HG02870 (cell line): ENCODE results near the gene WASF3.

Experiments used
- ATAC-seq: cut with Tn5 transposase; IDR thresholded peaks from one replicate; pipeline ENCODE4 v1.9.1; 2021; ENCODE audit warnings: mild to moderate bottlenecking, moderate library complexity; ENCODE audit not compliant: unreplicated experiment

The WASF3 gene

DNA sequence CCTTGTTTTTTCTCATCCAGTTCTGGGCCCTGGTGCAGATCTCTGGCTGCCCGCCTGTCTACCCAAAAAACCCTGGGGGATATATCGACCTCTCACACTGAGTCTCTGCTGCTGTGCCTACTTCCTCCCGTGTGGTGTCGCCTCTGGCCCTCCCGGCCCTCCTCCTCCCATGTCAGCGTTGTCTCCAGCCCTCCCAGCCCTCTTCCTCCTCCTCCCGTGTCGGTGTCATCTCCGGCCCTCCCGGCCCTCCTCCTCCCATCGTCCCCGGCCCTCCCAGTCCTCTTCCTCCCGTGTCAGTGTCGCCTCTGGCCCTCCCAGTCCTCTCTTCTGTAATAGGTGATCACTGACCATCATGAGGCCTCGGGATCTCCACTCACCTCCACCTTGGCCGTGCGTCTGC lies 121.3 kb downstream of the WASF3 start:
- no peak for ATAC-seq

DNA sequence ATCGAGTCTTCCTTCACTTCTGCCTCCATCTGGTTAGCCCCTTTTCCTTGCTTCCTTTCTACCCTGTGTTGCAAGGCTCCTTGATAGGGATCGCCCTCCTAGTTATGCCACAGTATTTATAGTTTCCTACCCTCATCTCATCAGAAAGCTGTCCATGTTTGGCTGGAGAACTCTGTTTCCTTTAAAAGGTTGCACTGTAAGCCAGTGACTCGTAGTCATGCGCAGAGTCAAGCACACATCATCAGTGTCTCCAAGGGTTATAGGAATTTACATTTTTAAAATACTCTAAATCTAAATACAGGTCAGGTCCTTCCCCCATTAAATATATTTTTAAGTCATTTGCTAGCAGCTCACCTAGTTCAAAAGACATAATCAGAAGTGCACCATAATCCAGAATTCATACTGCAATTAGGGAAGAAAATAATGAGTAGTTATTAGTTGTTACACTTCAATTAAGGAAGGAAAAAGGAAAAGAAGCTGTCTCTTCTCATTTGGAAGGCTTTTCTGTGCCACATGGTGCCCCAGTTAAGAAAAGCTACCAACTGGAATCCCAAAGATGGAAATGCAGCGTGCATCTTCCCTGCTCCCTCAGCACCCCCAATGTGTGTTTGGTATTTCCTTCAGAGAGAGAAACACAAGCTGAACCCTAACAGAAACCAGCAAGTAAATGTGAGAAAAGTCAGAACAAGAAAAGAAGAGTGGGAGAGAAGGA lies 122.1 kb downstream of the WASF3 start:
- no peak for ATAC-seq

DNA sequence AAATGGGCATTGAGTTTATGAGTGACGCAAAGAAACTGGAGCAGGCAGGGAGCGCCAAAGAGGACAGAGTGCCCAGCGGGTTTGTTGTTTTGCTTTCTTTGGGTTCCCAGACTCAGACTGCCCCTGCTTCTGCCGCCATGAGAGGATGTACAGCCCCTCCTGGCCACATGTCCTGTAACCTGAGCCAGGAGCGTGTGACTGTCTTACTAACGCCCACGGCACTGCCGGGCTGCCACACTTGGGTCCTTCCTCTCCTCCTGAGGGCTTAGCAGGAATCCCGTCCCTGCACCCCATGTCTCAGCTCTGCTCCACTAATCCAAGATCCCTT lies 122.6 kb downstream of the WASF3 start:
- no peak for ATAC-seq

DNA sequence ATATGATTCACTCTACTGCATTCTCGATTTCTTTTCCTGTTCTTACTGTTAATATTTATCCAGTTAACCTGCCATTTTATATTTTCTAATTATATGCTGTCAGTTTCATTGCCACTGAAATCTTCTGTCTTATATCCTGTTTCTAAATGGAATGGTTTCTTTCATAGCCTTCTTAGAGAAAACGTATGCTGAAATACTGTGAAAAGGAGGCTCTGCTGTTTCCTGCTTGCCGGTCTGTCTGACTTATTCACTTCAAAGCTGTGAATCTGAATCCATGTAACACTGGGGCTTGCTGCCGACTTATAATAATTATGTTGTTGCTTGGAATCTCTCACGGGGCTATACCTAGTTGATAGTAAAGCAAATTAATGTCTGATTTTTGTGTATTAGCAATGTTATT lies 123.1 kb downstream of the WASF3 start:
- no peak for ATAC-seq

DNA sequence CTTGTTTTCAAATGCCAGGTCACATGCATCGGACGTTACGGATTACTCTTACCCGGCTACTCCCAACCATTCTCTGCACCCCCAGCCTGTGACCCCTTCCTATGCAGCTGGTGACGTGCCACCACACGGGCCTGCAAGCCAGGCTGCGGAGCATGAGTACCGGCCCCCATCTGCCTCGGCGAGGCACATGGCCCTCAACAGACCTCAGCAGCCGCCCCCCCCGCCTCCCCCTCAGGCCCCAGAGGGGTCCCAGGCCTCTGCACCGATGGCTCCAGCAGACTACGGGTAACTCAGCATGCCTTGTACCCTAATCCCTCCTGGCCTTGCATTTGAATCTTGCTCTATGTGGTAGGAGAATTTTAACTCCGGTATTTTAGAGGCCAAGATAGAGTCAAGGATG lies 123.6 kb downstream of the WASF3 start:
- ATAC-seq: no peak

DNA sequence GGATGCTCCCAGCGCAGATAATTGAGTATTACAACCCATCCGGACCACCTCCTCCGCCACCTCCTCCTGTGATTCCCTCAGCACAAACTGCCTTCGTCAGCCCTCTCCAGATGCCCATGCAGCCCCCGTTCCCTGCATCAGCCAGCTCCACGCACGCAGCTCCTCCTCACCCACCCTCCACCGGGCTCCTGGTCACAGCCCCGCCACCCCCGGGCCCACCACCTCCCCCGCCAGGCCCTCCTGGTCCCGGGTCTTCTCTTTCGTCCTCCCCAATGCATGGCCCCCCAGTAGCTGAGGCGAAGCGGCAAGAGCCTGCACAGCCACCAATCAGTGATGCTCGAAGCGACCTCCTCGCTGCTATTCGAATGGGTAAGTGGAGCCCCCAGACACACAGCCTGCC lies 125.1 kb downstream of the WASF3 start:
- ATAC-seq: no peak

DNA sequence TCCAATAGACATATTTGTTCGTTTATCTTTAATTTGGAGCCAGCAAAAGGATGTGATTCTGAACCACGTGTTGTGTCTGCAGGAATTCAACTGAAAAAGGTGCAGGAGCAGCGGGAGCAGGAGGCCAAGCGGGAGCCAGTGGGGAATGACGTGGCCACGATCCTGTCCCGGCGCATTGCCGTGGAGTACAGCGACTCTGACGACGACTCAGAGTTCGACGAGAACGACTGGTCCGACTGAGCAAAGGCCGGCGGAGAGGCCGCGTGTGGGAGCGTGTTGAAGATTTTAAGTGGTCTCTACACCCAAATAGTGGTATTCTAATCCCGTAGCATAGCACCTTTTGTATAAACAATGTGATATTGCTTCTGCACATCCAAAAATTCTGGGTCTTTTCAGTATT lies 128.1 kb downstream of the WASF3 start:
- ATAC-seq: no peak

DNA sequence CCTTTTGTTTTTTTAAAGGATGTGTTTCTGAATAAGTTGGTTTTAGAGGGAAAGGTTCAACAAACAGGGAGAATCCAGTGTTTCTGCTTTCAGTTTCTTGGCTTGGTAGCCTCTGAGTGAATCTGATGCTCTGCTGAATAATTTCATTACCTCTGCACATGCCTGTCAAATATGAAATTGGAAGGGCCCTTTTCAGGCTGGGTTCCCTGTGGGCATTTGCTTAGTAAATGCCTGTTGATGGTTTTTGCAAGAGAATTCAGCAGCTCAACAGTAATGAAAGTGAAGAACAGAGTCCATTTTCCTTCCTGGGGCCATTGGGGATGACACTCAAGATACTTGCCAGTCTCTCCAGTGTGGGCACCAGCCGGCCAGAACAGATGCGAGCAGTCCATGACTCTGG lies 128.8 kb downstream of the WASF3 start:
- ATAC-seq: no peak

DNA sequence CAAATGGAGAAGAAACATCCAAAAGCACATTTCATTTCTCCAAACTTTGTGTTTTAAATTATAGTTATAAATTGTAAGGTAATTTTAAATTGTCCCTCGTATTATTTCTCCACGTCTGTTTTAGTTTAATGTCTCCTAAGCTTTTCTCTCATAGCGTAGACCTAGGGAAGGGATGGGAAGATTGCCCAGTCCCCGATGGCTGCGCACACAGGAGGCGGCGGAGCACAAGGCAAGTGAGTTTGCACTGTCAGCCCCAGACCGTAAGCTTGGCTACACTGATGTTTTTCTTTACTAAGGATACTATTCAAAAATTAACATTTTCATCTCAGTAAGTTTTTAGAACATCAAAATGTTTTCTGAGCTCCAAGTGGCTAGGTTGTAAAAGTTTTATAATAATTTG lies 130.8 kb downstream of the WASF3 start:
- no peak for ATAC-seq

DNA sequence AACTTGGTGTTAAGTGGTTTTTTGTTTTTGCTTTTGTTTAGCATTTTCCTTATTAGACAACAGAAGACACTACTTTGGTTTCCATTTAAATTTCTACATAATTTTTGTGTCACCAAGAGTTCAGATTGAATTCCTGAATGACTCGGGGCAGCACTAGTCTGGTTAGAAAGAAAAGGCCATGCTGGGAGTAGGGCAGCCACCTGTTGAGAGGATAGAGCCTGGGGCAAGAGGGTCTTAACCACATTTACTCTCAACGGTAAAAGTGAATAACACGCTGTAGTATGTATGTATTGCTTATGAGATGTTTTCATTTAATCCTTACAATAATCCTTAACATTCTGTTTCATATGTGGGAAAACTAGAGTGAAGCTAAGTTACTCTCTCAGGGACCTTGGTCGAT lies 131.5 kb downstream of the WASF3 start:
- ATAC-seq: no peak

DNA sequence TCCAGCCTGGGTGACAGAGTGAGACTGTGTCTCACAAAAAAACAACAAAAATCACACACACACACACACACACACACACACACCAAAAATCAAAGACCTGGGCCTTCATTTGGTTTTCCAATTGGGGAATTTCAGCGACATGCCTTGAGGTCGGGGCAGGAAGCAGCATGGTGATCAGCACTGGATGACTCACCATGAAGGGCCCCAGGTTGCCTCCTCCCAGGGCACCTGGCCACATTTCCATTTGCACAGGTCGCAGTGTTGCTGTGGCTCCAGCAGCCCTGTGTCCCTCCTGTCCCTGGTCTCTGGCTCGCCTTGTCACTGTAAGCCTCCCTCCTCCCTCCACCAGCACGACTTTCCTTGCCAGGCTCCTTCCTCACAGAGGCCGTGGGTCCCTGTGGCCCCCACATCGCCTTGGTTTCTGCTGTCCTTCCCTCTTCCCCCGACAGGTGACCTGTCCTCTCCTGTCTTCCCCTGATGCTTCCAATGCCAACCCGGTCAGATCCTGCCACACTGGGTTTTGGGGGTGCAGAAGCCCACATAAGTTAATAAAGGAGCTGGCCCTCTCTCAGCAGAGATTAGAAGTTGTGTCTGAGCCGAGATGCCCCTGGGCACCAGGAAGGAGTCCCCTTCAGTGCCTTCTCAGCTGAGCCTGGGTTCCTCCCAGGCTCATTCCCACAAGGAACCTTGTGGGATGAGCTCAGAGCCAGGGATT lies 136.4 kb downstream of the WASF3 start:
- ATAC-seq: no peak

DNA sequence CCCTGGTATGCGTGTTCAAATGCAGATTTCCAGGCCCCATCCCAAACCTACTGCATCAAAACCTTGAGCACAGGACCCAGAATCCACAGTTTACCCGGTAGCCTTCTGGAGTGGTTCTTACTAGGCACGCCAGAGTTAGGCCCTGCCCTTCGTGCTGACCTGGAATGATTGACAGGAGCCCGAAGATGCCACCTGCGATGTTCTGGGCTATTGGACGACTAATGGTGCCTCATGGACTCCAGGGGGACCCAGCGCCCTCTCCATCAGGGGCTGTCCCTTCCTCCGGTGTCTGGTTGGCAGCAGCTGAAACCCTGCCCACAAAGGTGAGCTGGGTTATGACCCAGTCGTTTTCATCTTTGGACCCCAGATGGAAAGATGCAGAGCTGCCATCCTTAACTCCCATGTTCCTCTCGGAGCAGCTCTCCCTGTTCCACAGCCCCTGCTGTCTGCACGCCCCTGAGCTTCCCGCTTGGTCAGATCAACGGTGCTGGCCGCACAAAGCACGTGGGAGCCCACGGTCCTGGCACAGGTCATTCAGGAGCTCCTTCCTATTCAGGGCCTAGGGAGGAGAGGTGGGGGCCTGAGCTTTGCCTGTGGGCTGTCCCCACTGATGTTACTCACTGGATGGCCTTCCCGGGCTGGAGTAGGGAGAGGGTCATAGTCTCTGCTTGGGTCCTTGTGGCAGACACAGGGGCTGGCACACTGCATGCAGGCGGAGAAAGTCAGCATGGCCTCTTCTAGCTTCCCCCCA lies 137.3 kb downstream of the WASF3 start:
- no peak for ATAC-seq

DNA sequence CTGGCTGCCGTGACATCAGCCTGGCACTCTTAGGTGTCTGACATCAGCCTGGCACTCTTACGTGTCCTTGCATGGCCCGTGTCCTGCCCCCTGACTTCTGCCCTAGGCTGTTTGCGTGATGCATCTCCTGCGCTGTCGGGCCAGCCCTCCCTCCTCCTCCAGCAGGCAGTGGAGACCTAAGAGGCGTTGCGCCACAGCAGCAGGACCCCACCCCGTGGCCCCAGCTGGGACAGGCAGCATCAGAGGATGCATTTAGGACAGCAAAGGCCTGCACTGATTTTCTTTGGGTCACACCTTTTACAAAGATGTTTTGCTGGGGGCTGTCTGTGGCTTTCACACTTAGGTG lies 137.8 kb downstream of the WASF3 start:
- no peak for ATAC-seq

DNA sequence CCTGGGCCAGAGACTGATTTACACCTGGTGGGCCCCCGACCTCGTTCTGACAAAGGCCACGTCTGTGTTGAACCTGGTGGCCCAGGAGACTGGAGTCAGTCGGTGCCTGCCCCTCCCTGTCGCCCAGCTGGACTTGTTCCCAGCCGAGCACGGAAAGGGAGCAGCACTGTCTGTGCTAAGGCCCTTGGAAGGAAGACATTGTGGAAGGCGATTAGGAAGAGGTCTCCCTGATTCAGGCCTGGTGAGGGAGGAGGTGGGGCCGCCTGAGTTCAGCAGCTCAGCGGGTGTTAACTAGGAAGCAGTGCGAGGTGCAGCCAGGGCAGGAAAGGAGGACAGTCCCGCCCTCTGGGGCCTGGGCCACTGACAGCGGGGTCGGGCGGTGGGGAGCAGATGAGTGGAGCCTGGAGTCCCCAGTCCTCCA lies 138.4 kb downstream of the WASF3 start:
- ATAC-seq: no peak

DNA sequence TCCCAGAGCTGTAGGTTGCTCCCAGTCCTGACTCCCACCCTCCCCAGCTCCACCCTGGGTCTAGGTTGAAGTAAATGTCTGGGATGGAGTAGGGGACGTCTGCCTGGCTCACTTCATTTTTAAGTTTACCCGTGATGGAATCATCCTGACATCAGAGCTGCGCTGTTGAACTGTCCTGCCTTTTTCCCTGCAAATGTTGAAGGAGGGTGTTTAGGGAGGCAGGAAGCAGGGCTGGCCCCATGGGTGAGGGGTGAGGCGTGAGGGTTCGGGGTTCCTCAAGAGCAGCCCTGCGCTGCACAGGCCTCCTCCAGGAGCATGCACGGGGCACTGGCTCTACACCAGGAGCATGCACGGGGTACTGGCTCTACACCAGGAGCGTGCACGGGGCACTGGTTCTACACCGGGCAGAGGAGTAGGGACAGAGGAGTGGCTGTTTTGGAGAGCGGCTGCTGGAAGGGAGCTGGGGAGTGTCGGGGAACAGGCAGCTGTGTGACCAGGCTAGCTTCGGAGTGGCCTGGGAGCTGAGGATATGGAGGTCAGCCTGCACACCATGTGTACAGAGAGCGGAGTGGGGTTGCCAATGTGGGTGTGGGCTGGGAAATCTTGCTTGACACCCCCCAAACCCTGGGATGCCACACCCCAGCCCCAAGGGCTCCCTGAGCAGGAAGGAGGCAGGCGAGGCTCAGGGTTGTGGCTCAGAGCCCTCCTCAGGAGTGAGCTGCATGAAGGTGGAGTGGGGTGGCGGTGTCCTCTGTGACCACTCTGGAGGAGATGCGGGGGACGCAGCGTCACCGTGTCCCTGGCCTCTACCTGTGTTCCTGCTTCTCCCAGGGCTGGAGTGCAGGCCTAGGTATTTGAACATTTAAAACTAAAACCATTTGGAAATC lies 139.8 kb downstream of the WASF3 start:
- no peak for ATAC-seq

DNA sequence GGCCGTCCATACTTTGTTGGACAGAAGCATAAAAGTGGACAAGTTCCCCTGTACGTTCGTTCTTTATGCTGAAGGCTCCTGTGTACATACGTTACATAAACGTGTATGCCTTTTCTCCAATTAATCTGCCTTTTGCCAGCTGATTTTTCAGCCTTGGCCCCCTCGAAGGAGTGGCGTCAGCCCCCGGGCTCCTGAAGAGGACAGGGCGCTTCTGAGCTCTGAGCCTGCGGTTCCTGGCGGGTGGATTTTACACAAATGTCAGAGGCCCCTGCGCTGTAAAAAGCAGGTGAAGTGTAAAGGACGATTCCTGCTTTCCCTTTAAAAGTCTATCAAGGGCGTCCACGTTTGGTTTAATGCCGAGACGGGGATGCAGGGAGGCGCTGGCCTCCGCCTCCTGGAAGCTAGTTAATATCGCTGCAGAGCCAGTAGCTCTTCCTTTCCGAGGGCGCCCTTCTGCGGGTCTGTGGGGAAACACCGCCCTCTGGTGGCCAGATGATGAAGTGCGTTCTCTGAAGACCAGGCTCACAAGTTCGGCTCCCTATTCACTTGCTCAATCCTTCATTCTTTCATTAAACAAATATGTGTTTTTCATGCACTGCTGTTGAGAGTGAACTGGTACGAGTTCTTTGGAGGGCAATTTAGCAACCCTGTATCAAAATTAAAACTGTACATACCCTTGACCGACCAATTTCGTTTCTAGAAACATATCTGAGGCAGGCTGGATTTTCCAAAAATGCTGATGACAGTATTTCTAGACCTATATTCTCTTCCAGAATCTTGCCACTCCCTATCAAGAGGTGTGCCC lies 141.1 kb downstream of the WASF3 start:
- ATAC-seq: no peak

DNA sequence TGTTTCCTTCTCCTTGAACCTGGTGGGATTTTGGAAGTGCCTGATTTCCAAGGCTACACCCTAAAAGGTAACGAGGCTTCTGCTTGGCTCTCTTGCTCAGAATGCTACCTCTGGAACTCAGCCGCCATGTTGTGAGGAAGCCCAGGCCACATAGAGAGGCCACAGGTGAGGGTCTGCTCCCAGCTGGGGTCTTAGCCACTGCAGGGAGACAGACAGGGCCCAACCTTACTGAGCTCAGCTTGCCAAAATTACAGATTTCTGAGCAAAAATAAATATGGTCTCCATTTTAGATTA lies 141.7 kb downstream of the WASF3 start:
- no peak for ATAC-seq

DNA sequence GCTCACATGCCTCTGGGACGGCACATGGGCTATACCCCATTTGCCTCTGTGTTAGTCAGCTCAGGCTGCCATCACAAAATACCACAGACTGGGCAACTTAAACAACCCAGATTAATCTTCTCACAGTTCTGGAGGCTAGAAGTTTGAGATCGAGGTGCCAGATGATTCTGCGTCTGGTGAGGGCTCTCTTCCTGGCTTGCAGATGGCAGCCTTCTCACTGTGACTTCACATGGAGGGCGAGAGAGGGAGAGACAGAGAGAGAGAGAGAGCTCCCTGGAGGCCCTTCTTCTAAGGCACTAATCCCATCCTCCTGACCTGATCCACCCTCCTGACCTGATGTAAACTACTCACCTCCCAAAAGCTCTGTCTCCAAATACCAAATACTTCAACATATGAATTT lies 148.1 kb downstream of the WASF3 start:
- no peak for ATAC-seq

DNA sequence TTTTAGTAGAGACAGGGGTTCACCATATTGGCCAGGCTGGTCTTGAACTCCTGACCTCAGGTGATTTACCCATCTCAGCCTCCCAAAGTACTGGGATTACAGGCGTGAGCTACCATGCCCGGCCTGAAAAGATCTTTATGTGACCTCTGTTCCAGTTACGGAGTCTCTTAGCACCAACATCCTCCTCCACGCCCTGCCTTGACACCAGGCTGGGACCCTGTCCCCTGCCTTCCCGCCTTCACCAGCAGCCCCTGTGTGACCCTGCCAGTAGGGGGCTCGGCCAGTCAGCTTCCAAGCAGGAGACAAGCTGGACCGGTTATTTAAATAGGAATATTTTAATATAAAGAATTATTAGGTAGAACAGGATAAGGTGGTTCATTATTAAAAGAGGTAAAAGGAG lies 148.9 kb downstream of the WASF3 start:
- ATAC-seq: no peak

DNA sequence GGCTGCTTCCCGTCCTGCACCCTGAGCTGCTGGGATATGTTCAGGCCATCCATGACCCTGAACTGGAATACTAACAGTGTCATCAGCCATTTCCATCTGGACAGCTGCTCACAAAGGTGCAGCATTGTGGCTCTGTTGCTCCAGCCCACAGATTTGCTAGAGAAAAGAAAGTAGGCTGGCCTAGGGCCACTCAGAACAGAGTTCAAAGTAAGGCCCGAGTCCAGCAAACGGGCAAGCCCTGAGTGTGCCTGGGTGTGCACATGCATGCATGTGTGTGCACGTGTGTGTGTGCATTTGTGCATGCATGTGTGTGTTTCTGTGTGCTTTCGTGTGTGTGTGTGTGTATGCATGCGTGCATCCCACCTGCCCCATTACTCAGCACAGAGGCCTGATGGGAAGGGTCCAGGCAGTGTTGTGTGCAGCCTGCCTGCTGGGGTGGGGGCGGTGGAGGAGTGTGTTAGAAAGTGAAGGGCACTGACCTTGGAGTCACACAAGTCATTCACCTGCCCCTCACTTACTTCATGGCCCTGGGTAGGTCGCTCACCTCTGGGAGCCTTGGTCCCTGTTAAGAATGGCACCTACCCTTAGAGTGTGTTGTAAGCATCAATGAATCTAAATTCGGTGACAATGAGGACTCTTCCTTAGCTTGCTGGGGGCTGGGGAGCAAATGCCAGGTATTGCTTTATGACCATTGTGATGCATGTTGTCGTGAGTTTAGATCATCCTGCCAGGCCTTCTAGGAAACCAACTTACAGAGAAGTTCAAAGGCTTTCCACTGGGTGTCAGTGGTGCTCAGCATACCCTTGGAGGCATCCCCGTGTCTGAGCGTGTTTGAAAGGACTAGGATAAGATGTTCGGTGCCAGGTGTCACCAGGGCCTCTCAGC lies 149.9 kb downstream of the WASF3 start:
- no peak for ATAC-seq
